H9 (cell line): ENCODE data around the gene RNF130. TPM values are rescaled to one million over a fixed set of nuclear protein-coding genes. Genes with fewer than 3 reads are reported as not detected.
A peak's percentile ranks its signal among the peaks of the same experiment; 100 is the strongest.

Source experiments
- DNase-seq: peaks from one replicate; pipeline ENCODE4 v3.0.0-alpha.2; 2017
- H2AFZ ChIP-seq: one replicate; pipeline ENCODE4 v1.6.1; 2013; ENCODE audit warnings: mild to moderate bottlenecking, low read length, control low read depth, moderate library complexity
- H2AK5ac ChIP-seq: 2 replicates; pipeline ENCODE4 v1.6.1; 2013; ENCODE audit warnings: low read length, control low read depth, mixed read lengths; ENCODE audit not compliant: insufficient read length
- H2BK120ac ChIP-seq: one replicate; pipeline ENCODE4 v1.6.1; 2013; ENCODE audit warnings: low read depth, mild to moderate bottlenecking, low read length, control low read depth, inconsistent platforms; ENCODE audit not compliant: poor library complexity, severe bottlenecking
- H2BK12ac ChIP-seq: 2 replicates; pipeline ENCODE4 v1.6.1; 2013; ENCODE audit warnings: low read length, control low read depth, mixed read lengths, low read depth; ENCODE audit not compliant: insufficient read length
- H2BK15ac ChIP-seq: 2 replicates; pipeline ENCODE4 v1.6.1; 2013; ENCODE audit warnings: low read depth, low read length, control low read depth
- H2BK20ac ChIP-seq: one replicate; pipeline ENCODE4 v1.6.1; 2013; ENCODE audit warnings: low read depth, mild to moderate bottlenecking, low read length, control low read depth, inconsistent platforms; ENCODE audit not compliant: poor library complexity, severe bottlenecking
- H2BK5ac ChIP-seq: 2 replicates; pipeline ENCODE4 v1.6.1; 2013; ENCODE audit warnings: low read length, control low read depth, mixed read lengths; ENCODE audit not compliant: insufficient read length
- H3K14ac ChIP-seq: 2 replicates; pipeline ENCODE4 v1.6.1; 2013; ENCODE audit warnings: low read length, control low read depth; ENCODE audit not compliant: insufficient read depth
- H3K18ac ChIP-seq: 2 replicates; pipeline ENCODE4 v1.6.1; 2013; ENCODE audit warnings: low read depth, mild to moderate bottlenecking, mixed read lengths, low read length, control low read depth; ENCODE audit not compliant: insufficient read length
- H3K23ac ChIP-seq: 2 replicates; pipeline ENCODE4 v1.6.1; 2013; ENCODE audit warnings: low read length, control low read depth, mixed read lengths, low read depth; ENCODE audit not compliant: insufficient read length
- H3K23me2 ChIP-seq: 2 replicates; pipeline ENCODE4 v1.6.1; 2013; ENCODE audit warnings: low read depth, mild to moderate bottlenecking, mixed read lengths, low read length, control low read depth; ENCODE audit not compliant: insufficient read length, poor library complexity, severe bottlenecking
- H3K27ac ChIP-seq: 2 replicates; pipeline ENCODE4 v1.5.1; 2013; ENCODE audit warnings: low read length, control low read depth, mixed read lengths, low read depth; ENCODE audit not compliant: insufficient read length
- H3K27me3 ChIP-seq: 2 replicates; pipeline ENCODE4 v1.6.1; 2013; ENCODE audit warnings: low read length, control low read depth, inconsistent platforms; ENCODE audit not compliant: insufficient read depth
- H3K4ac ChIP-seq: 2 replicates; pipeline ENCODE4 v1.6.1; 2013; ENCODE audit warnings: low read depth, mild to moderate bottlenecking, control low read depth, inconsistent platforms, low read length, moderate library complexity
- H3K4me1 ChIP-seq: 2 replicates; pipeline ENCODE4 v1.6.1; 2013; ENCODE audit warnings: low read length, control low read depth, inconsistent platforms; ENCODE audit not compliant: insufficient read depth
- H3K4me2 ChIP-seq: 2 replicates; pipeline ENCODE4 v1.6.1; 2013; ENCODE audit warnings: low read length, control low read depth, mixed read lengths; ENCODE audit not compliant: insufficient read length, insufficient read depth
- H3K56ac ChIP-seq: 2 replicates; pipeline ENCODE4 v1.6.1; 2013; ENCODE audit warnings: low read depth, mild to moderate bottlenecking, mixed read lengths, low read length, control low read depth; ENCODE audit not compliant: insufficient read length
- H3K79me1 ChIP-seq: 2 replicates; pipeline ENCODE4 v1.6.1; 2013; ENCODE audit warnings: low read depth, mild to moderate bottlenecking, moderate library complexity, low read length, control low read depth, inconsistent platforms; ENCODE audit not compliant: insufficient read depth, poor library complexity, severe bottlenecking
- H3K79me2 ChIP-seq: 2 replicates; pipeline ENCODE4 v1.6.1; 2013; ENCODE audit warnings: low read length, control low read depth, inconsistent platforms; ENCODE audit not compliant: insufficient read depth
- H3K9ac ChIP-seq: 2 replicates; pipeline ENCODE4 v1.6.1; 2013; ENCODE audit warnings: low read length, control low read depth, mixed read lengths; ENCODE audit not compliant: insufficient read length; ENCODE audit errors: extremely low read depth
- H3K9me3 ChIP-seq: one replicate; pipeline ENCODE4 v1.6.1; 2013; ENCODE audit warnings: low read depth, low read length, inconsistent platforms; ENCODE audit not compliant: control insufficient read depth
- H3T11ph ChIP-seq: one replicate; pipeline ENCODE4 v1.6.1; 2013; ENCODE audit warnings: mild to moderate bottlenecking, low read length, control low read depth, inconsistent platforms
- H4K20me1 ChIP-seq: one replicate; pipeline ENCODE4 v1.6.1; 2013; ENCODE audit not compliant: control insufficient read depth, insufficient read length, insufficient read depth
- H4K5ac ChIP-seq: 2 replicates; pipeline ENCODE4 v1.6.1; 2013; ENCODE audit warnings: low read depth, mild to moderate bottlenecking, mixed read lengths, low read length, control low read depth; ENCODE audit not compliant: insufficient read length
- H4K8ac ChIP-seq: replicated peaks from 2 replicates; pipeline ENCODE4 v1.6.1; 2013; ENCODE audit warnings: low read length, control low read depth, mixed read lengths, low read depth; ENCODE audit not compliant: insufficient read length
- H4K91ac ChIP-seq: 2 replicates; pipeline ENCODE4 v1.6.1; 2013; ENCODE audit warnings: low read depth, mild to moderate bottlenecking, moderate library complexity, mixed read lengths, low read length, control low read depth; ENCODE audit not compliant: insufficient read length
- H3K27ac Mint-ChIP-seq, 3 experiments: 2 replicates in 2 of 3; 3 replicates in 1 of 3; pipeline ENCODE4 v1.8.0; 2020 to 2021; ENCODE audit warnings: mixed read lengths in 3 of 3, mild to moderate bottlenecking in 1 of 3, moderate library complexity in 1 of 3
- H3K27me3 Mint-ChIP-seq: 2 replicates; pipeline ENCODE4 v1.8.0; 2021; ENCODE audit warnings: low read depth, mild to moderate bottlenecking, moderate library complexity, mixed read lengths
- H3K36me3 Mint-ChIP-seq, 3 experiments: 2 replicates in 2 of 3; 3 replicates in 1 of 3; pipeline ENCODE4 v1.8.0; 2020 to 2021; ENCODE audit warnings: low read depth in 3 of 3, mixed read lengths in 3 of 3; ENCODE audit not compliant: insufficient read depth in 1 of 3
- H3K4me1 Mint-ChIP-seq, 2 experiments: 2 replicates each; pipeline ENCODE4 v1.8.0; 2020; ENCODE audit warnings: mixed read lengths in 2 of 2
- H3K4me3 Mint-ChIP-seq, 2 experiments: 2 replicates in 1 of 2; 3 replicates in 1 of 2; pipeline ENCODE4 v1.8.0; 2020 to 2021; ENCODE audit warnings: mild to moderate bottlenecking in 2 of 2, mixed read lengths in 2 of 2, moderate library complexity in 1 of 2
- H3K9me3 Mint-ChIP-seq, 2 experiments: 2 replicates in 1 of 2; 3 replicates in 1 of 2; pipeline ENCODE4 v1.8.0; 2020; ENCODE audit warnings: mild to moderate bottlenecking in 2 of 2, mixed read lengths in 2 of 2, moderate library complexity in 1 of 2
- whole genome bisulfite sequencing: extraction: QIAGEN DNeasy Blood & Tissue Kit; methylation state at CpG from one replicate; pipeline ENCODE4 v1.1.7; 2013; ENCODE audit warnings: missing lambda C conversion rate, low lambda C conversion rate, mixed read lengths; ENCODE audit not compliant: insufficient read length; ENCODE audit errors: extremely low coverage; 5-methylcytosine and 5-hydroxymethylcytosine counted together
- total RNA-seq: library from RNA; stranded (reverse); gene quantifications from 2 replicates; pipeline ENCODE4 v1.2.1, GENCODE V29; 2021
- TF ChIP-seq, protein P1 (sequence below): fragments of 200-600 bp; sonication (generic); conservative IDR thresholded peaks from 3 replicates; pipeline ENCODE4 v1.8.0; 2021; ENCODE audit warnings: antibody characterized with exemption, mild to moderate bottlenecking

Gene RNF130
- total RNA-seq, 1 experiment from 2014 or later, result 80.0 TPM

DNA sequence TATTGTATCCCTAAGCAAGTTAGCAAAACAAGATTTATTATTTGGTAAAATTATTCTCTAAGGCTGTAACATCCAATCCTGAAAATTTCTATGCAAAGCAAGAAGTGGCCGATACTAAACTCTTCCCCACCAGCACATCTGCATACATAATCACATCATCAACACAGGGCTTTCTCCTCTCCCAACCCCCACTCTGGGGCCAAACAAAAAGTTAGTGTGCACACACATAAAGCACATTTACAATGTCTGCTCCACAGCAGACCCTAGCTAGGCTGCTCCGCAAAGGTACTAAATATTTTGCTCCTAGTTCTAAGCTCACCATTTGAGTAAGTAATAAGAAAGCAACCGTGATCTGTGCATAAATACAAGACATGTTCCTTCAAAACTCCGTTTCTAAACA, 3.6 kb downstream of the RNF130 start:
- Histone ChIP-seq H2BK120ac (no peak overlapping the region), H2BK20ac (no peak overlapping the region), H3K4me1 (peaks cover 8% of the 10 kb centered on the region; the same call in 1 of the 2 replicates), H3K79me1 (peaks cover 5% of the 10 kb centered on the region), H2AK5ac (no peak overlapping the region), H2BK12ac (no peak overlapping the region), H2BK15ac (no peak overlapping the region), H3K56ac (no peak overlapping the region), H3K9me3 (peaks cover 5% of the 10 kb centered on the region), H3K23ac (no peak overlapping the region), H2BK5ac (no peak overlapping the region), H3K27ac (no peak overlapping the region), H3K4me2 (peak overlapping the region; percentile 57), H3K79me2 (peaks cover 32% of the 10 kb centered on the region; the same call in 1 of the 2 replicates), H4K8ac (no peak overlapping the region), H3K23me2 (peaks cover 17% of the 10 kb centered on the region), H3K14ac (no peak overlapping the region), H2AFZ (no peak overlapping the region), H4K91ac (no peak overlapping the region), H3K27me3 (peaks cover 3% of the 10 kb centered on the region; the same call in 1 of the 2 replicates), H4K5ac (no peak overlapping the region), H3T11ph (no peak overlapping the region), H3K4ac (no peak overlapping the region), H4K20me1 (no peaks in the 10 kb centered on the region), H3K9ac (no peak overlapping the region), H3K18ac (no peak overlapping the region)
- Mint-ChIP-seq H3K27me3 (peaks cover 10% of the 10 kb centered on the region), H3K27ac (peak overlapping the region in 2 of 3 experiments; percentile 41 to 83; a peak in 2 of 7 replicates), H3K4me1 (peaks cover 44 to 52% of the 10 kb centered on the region in 2 experiments), H3K36me3 (peaks cover 7 to 18% (median 10%) of the 10 kb centered on the region in 3 experiments), H3K9me3 (peaks cover 9 to 10% of the 10 kb centered on the region in 2 experiments), H3K4me3 (peak overlapping the region; percentile 41 to 73)
- WGBS, result no CpG with 5 or more reads among the region's 4 CpGs
- TF ChIP-seq, protein P1, sequence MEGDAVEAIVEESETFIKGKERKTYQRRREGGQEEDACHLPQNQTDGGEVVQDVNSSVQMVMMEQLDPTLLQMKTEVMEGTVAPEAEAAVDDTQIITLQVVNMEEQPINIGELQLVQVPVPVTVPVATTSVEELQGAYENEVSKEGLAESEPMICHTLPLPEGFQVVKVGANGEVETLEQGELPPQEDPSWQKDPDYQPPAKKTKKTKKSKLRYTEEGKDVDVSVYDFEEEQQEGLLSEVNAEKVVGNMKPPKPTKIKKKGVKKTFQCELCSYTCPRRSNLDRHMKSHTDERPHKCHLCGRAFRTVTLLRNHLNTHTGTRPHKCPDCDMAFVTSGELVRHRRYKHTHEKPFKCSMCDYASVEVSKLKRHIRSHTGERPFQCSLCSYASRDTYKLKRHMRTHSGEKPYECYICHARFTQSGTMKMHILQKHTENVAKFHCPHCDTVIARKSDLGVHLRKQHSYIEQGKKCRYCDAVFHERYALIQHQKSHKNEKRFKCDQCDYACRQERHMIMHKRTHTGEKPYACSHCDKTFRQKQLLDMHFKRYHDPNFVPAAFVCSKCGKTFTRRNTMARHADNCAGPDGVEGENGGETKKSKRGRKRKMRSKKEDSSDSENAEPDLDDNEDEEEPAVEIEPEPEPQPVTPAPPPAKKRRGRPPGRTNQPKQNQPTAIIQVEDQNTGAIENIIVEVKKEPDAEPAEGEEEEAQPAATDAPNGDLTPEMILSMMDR, result no peak
- DNase-seq, result no peak
